ENCODE measurements around the gene ATXN1.

DNA sequence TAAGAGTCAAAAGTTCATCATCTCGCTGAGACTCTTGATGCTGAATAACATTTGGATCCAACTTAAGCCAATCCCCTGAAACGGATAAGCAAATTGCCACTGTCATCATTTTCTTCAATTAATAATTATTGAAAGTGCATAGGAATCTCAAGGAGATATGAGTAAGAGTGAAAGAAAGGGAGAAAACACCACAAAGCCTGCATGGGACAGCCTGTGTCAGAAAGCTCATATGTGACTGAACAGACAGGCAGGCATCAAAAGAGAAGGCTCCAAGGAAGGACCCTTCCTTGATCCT lies 13.3 kb downstream of the ATXN1 start:
- TF ChIP-seq, protein P1, sequence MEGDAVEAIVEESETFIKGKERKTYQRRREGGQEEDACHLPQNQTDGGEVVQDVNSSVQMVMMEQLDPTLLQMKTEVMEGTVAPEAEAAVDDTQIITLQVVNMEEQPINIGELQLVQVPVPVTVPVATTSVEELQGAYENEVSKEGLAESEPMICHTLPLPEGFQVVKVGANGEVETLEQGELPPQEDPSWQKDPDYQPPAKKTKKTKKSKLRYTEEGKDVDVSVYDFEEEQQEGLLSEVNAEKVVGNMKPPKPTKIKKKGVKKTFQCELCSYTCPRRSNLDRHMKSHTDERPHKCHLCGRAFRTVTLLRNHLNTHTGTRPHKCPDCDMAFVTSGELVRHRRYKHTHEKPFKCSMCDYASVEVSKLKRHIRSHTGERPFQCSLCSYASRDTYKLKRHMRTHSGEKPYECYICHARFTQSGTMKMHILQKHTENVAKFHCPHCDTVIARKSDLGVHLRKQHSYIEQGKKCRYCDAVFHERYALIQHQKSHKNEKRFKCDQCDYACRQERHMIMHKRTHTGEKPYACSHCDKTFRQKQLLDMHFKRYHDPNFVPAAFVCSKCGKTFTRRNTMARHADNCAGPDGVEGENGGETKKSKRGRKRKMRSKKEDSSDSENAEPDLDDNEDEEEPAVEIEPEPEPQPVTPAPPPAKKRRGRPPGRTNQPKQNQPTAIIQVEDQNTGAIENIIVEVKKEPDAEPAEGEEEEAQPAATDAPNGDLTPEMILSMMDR (IDR thresholded peaks at IDR 0.05), result no peak
- TF ChIP-seq POLR2A (IDR thresholded peaks at IDR 0.05), result no peak
